ENCODE results near the gene SEC23B. TPM values are rescaled to one million over a fixed set of nuclear protein-coding genes. Genes with fewer than 3 reads are reported as not detected.

The SEC23B gene
- total and polyA plus RNA-seq, 2 of the 13 experiments (the other 11 are each of a cell fraction or from before 2014, with no cell fraction given), result 114 to 120 TPM

- TF ChIP-seq HNF1B (CRISPR knock-in tag; IDR thresholded peaks at IDR 0.05) (peak; percentile 75), ZMAT3 (CRISPR knock-in tag; conservative IDR thresholded peaks at IDR 0.05) (peak; percentile 86), UBTF (CRISPR knock-in tag; IDR thresholded peaks at IDR 0.05) (peak; percentile 71), ZNF329 (CRISPR knock-in tag; IDR thresholded peaks at IDR 0.05; ENCODE audit: low read depth) (no peak), ZBTB3 (CRISPR knock-in tag; IDR thresholded peaks at IDR 0.05; ENCODE audit: borderline replicate concordance, low read depth) (no peak), NR3C1 (CRISPR knock-in tag; IDR thresholded peaks at IDR 0.05) (no peak), IKZF5 (CRISPR knock-in tag; IDR thresholded peaks at IDR 0.05) (peak; percentile 86), ZNF441 (CRISPR knock-in tag; IDR thresholded peaks at IDR 0.05; ENCODE audit: borderline replicate concordance) (no peak; the same call in 1 of the 2 replicates), DMTF1 (CRISPR knock-in tag; IDR thresholded peaks at IDR 0.05) (no peak), TARDBP (CRISPR knock-in tag; IDR thresholded peaks at IDR 0.05) (peak; percentile 93), ZBTB8A (CRISPR knock-in tag; IDR thresholded peaks at IDR 0.05; ENCODE audit: borderline replicate concordance, low read depth) (no peak), PLRG1 (conservative IDR thresholded peaks at IDR 0.05) (no peak), ZNF709 (CRISPR knock-in tag; IDR thresholded peaks at IDR 0.05) (peak; percentile 53; the same call in 1 of the 2 replicates), SNAPC4 (CRISPR knock-in tag; IDR thresholded peaks at IDR 0.05) (no peak), SETDB1 (CRISPR knock-in tag; IDR thresholded peaks at IDR 0.05; ENCODE audit: borderline replicate concordance) (0 out of 2 replicates have a peak, but pooled peaks have one; percentile 3)
Observed at GRCh38 chr20:18466894-18467730, 40.6 kb upstream of the SEC23B start, which contains the start of the genes DZANK1 and POLR3F (continued).
